NCI-H1436 (cell line): ENCODE measurements around the gene MARK2.

Experiments
- DNase-seq: peaks from one replicate; lab custom pipeline; 2025; lab: John Stamatoyannopoulos, UW

Gene MARK2

GRCh38 chr11:63929616-63930015 lies 90.7 kb downstream of the MARK2 start:
- DNase-seq, result no peak

GRCh38 chr11:63931045-63931444 lies 92.1 kb downstream of the MARK2 start:
- DNase-seq, result no peak

GRCh38 chr11:63931876-63932275 lies 93.0 kb downstream of the MARK2 start:
- DNase-seq, result no peak

- no peak for DNase-seq
These were observed 94.5 kb downstream of the MARK2 start for GRCh38 chr11:63933459-63933858.

- DNase-seq, result no peak
These were observed 99.0 kb downstream of the MARK2 start for GRCh38 chr11:63937713-63938478.

- DNase-seq, result peak; percentile 94
These were observed 99.8 kb downstream of the MARK2 start, which contains the start of gene NAA40 for GRCh38 chr11:63938479-63939396. NAA40 (plus strand) TSS chr11:63939002; CDS start chr11:63939097, 95 bp downstream.

GRCh38 chr11:63939397-63939891 lies 100.5 kb downstream of the MARK2 start:
- no peak for DNase-seq

- no peak for DNase-seq
These were observed 101.9 kb downstream of the MARK2 start for GRCh38 chr11:63940786-63941185.

- DNase-seq, result no peak
These were observed 103.0 kb downstream of the MARK2 start for GRCh38 chr11:63941901-63942300.

GRCh38 chr11:63942803-63943202 lies 103.9 kb downstream of the MARK2 start:
- no peak for DNase-seq

GRCh38 chr11:63944987-63945386 lies 106.1 kb downstream of the MARK2 start:
- DNase-seq, result no peak

GRCh38 chr11:63945477-63946163 lies 106.7 kb downstream of the MARK2 start:
- peak; percentile 65 for DNase-seq

GRCh38 chr11:63951779-63952536 lies 113.0 kb downstream of the MARK2 start:
- no peak for DNase-seq

GRCh38 chr11:63952570-63952969 lies 113.7 kb downstream of the MARK2 start:
- DNase-seq, result no peak

GRCh38 chr11:63958008-63958407 lies 119.1 kb downstream of the MARK2 start:
- DNase-seq, result no peak
